NCI-H1105 (cell line): Measurements from ENCODE around the gene SLC8A2.

Experiments
- DNase-seq: peaks from one replicate; lab custom pipeline; 2025; lab: John Stamatoyannopoulos, UW

Gene SLC8A2

DNA sequence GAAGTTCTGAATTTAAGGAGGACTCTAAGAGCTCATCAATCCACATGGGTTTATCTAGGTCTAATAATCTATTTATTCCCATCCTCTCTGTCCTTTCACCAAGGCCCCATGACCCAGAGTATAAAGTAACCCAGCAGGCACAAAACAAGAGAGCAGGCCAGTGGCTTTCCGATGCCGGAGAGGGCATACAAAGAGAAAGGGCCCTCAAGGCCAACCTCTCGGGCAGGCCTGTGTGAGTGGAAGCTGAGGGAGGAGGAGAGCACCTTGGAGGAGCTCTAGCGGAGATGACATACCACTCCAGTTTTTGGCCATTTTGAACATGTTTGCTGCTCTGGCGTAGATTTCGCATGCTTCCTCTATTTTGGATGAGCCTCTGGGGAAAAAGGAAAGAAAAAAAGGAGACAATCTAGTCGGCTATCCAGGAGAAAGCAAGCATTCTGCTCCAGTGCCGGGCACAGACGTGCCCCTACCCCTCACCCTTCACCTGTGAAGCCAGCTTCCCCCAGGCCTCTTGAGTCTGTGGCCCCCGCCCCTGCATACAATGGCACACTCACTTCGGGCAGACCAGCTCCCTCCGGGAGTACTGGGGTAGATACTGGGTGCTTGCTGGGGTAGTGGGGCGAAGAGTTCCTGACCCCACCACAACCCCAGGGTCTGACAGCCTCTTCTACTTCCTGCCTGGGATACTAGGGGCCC lies 31.6 kb upstream of the SLC8A2 start:
- DNase-seq: no peak

GRCh38 chr19:47499863-47500830 lies 28.5 kb upstream of the SLC8A2 start:
- DNase-seq: no peak

DNA sequence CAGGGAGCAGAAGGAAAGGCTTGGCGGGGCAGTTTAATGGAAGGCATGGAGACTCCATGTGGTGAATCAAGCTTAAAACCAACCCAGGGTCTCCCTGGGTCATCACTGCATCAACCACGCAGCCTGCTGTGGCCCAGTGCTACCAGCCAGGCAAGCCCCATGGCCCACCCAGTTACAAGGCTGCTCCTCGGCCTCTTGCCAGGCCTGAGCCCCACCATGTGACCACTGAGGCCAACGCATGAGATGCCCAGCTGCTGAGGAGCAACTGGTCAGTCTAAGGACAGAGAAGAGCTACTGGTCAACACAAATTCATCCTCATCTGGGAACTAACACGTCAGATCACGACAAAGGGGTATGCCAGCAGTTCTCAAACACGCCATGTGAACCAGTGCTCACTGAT lies 27.7 kb upstream of the SLC8A2 start:
- DNase-seq: no peak

DNA sequence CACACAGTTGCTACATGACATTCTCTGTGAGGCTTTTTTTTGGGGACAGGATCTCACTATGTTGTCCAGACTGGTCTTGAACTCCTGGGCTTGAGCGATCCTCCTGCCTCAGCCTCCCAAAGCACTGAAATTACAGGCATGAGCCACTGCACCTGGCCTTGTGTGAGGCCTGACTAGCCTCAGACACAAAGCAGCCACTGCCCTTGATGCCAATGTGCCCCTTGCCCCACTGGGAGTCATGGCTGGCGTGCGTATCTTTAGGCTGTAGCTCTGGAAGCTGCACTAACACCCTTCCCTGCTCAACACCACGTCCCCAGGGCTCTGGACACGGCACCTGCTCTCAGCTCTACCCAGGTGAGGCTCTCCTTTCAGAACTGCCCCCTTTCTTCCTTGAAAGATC lies 26.9 kb upstream of the SLC8A2 start:
- no peak for DNase-seq

- DNase-seq: no peak
Observed at GRCh38 chr19:47497821-47498520, 26.3 kb upstream of the SLC8A2 start.

GRCh38 chr19:47497050-47497766 lies 25.5 kb upstream of the SLC8A2 start:
- no peak for DNase-seq

DNA sequence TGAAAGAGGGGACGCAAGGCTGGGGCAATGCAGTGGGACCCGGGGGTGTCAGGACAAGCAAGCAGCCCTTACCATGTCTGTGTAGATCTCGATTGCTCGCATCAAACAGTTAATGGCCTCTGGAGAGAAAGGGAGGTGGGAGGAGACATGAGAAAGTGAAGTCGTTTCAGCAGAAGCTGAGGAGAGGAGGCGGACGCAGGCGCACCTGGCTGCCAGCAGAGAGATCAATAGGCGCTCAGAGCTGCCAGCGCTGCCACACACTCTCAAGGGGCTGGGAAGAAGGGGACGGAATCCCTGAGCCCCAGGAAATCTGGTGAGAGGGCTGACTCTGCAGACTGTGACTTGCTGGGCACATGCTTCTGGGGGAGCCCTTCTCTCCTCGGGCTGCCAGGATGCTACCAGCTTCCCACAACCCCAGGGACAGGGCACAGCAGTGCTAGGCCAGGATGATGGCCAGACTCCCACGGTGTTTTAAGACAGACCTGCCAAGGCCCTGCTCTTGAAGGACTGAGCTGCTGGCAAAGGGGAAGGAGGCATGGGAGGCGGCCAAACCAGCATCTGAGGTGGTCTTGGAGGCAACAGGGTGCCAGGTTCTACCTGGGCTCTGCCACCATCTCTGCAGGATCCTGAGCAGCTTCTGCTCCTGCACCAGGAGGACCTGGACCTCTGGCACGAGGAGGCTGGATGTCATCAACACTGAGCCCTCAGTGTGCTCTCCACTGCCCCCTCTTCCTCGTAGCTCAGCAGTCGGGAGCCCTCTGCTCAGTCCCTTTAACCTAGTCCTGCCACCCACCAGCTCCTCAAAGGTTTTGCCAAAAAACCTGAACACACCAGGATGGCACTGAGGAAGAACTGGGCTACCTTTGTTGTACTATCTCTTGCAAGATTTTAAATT lies 24.0 kb upstream of the SLC8A2 start:
- DNase-seq: peak; percentile 46

DNA sequence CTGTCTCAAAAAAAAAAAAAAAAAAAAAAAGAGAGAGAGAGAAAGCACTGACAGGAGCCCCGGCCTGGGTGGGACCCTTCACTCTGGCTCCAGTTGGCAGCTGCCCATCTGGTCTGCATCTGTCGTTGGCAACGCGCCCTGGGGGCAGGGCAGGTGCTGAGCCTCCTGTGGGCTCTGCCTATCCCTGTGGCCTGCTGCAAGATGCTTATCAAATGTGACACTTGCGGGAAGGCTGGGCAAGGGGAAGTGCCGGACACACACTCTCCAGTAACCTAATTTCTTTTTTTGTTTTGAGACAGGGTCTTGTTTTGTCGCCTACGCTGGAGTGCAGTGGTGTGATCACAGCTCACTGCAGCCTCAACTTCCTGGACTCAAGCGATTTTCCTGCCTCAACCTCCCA lies 23.0 kb upstream of the SLC8A2 start:
- peak; percentile 87 for DNase-seq

- no peak for DNase-seq
Observed at GRCh38 chr19:47494211-47494547, 22.5 kb upstream of the SLC8A2 start.

- no peak for DNase-seq
Observed at GRCh38 chr19:47493378-47494210, 21.9 kb upstream of the SLC8A2 start.

DNA sequence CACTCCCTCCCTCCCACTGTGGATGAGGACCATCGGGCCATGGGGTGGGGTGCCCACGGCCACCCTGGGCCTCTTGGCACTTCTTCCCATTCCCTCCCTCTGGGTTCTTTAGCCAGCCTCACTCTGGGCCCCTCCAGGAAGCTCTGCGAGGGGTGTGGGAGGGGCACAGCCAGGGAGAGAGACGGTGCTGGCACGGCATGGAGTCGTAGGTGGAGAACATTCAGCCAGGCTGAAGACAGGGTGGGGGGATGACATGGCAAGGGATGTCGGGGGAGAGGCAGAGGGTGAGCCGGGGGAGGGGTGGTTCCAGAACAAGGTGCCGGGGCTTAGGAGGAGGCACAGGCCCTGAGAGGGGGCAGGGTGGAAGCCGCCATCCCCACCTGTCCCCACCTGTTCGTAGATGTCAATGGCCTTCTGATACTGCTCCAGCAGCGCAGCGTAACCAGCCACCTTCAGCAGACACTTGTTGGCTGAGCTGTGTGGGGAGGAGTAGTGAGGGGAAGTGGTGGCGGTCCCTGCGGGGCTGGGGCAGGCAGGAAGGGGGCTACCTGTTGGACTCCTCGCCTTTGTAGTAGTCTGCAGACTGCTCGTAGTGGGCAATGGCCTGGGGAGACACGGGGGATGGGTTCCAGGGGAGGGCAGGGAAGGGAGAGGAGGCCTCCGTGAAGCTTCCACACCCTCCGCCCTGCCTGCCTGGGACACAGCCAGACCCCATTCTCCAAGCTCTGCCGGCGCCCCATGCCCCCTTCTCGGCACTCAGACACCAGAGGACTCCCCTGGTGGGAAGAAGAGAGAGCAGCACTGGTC lies 21.1 kb upstream of the SLC8A2 start:
- DNase-seq: no peak

DNA sequence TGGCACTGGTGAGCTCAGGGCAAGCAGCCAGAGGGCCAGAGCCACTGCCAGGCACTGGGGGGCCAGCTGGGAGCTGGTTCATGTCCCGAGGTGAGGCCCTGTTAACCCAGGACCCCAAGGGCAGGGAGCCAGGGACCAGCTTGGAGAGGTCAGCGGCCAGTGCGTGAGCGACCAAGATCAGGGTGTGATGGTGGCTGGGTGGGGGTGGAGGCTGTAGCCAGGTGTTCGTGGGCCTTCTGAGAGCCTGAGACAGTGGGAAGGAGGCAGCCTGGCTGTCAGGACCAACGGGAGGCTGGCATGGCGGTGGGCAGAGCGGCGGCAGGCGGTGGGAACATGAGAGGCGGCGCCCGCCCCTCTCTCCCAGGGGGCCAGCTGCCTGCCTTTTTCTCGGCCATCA lies 20.4 kb upstream of the SLC8A2 start:
- no peak for DNase-seq

DNA sequence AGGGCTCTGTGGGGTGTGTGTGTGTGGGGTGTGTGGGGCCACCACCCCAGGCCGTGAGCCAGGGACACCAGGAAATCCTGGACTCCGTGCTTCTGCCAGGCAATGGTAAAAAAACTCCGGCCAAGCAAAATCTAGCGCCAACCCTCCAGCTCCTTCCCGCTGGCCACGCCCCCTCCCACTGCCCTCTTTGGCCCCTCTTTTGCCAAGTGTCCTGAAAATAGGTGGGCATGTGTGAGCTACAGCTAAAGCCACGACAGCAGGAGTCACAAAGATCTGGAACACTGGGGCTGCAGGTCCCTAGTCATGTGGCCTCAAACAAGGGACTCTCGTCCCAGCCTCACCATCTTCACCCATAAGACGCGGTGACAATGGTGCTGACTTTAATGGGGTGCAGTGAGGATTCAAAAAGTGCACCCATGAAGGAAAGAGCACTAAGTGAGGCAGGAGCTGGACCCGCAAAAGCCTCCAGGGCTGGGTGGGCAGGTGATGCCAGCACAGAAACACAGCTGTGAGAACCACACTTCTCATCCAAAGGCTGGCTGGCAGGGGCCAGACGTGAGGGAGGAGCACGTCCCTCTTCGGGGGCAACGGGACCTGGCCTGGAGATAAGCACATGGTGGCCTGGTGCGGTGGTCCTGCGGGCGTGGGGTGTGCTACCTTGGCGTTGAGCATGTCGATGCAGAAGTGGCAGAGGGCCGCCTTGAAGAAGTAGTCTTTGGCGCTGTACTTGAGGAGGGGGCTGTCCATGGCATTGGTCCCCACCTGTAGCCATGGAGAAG lies 19.9 kb upstream of the SLC8A2 start:
- no peak for DNase-seq

DNA sequence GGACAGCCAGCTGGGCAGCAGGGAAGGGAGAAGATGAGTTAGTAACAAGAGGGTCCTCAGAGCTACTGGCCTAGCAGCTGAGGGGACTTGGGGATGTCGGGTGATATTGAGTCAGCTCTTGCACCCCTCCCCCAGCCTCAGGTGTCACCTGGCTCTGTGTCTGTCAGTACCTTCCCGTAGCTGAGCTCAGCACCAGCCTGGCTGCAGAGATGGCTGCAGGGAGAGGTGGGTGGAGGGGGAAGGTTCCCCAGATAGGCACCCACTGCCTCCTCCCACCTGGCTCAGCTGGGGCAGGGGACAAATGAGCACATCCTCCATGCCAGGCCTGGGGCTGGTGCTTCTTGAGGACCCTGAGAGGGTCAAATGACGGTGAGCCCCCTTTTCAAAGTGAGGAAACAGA lies 19.2 kb upstream of the SLC8A2 start:
- no peak for DNase-seq

- no peak for DNase-seq
Observed at GRCh38 chr19:47490031-47490430, 18.3 kb upstream of the SLC8A2 start.

DNA sequence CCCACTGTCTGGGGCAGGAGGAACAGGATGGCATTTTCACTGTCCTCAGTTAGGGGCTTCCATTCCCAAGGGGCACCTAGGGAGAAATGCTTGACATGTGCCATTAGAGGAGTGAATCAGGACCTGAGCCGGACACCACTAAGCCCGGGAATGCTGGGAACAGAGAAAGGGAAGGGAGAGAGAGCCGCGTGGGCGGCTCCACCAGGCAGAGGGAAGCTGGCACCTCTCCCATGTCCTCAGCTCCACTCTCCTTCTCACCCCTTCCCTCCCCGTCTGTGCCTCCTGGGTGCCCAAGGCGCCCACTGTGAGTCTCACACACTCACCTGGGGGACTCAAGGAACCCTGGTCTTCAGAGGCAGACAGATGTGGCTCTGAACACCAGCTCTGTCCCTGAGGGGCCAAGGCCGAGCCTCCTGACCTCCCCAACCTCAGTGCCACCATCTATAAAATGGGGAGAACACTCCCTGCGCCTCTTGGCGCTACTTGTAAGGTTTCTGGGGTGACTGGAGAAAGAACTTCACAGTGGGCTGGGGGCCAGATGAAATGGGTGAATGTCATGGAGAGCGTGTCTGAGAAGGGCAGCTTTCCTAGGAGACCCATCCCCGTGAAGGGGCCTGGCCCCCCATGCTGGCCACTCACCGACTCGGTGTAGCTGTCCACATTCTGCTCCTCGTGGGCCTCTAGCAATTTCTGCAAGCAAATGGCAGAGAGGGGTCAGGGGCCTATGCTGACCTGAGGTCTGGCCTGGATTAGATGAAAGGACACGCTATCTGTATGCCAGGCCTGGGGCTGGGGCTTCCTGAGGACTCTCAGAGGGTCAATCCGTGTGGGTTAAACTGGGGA lies 17.6 kb upstream of the SLC8A2 start:
- DNase-seq: no peak
